HG02610 (cell line): ENCODE results near the gene FAM219B.
"Not testable (repeated sequence)": the region's sequence is repeated elsewhere in the genome, so short reads cannot be mapped to it uniquely, and the experiment has no call there.

ENCODE experiments used
- ATAC-seq: cut with Tn5 transposase; IDR thresholded peaks from one replicate; pipeline ENCODE4 v1.9.1; 2021; ENCODE audit warnings: mild to moderate bottlenecking, moderate library complexity; ENCODE audit not compliant: unreplicated experiment

Gene FAM219B

GRCh38 chr15:74904190-74904805, 2.4 kb downstream of the FAM219B start:
- no peak for ATAC-seq

GRCh38 chr15:74903676-74904075, 3.0 kb downstream of the FAM219B start:
- ATAC-seq: no peak

GRCh38 chr15:74902295-74903075, 4.2 kb downstream of the FAM219B start:
- ATAC-seq: no peak

GRCh38 chr15:74901612-74902063, 5.0 kb downstream of the FAM219B start:
- no peak for ATAC-seq

GRCh38 chr15:74897300-74897701, 9.3 kb downstream of the FAM219B start:
- ATAC-seq: no peak

GRCh38 chr15:74896316-74896715, 10.3 kb downstream of the FAM219B start:
- no peak for ATAC-seq

GRCh38 chr15:74895830-74896229, 10.8 kb downstream of the FAM219B start:
- ATAC-seq: no peak

- not testable (repeated sequence) for ATAC-seq
Measured at GRCh38 chr15:74894383-74894782, 12.3 kb downstream of the FAM219B start.

GRCh38 chr15:74893627-74894026, 13.0 kb downstream of the FAM219B start:
- ATAC-seq: no peak

GRCh38 chr15:74892931-74893330, 13.7 kb downstream of the FAM219B start:
- ATAC-seq: no peak

GRCh38 chr15:74892313-74892712, 14.3 kb downstream of the FAM219B start:
- no peak for ATAC-seq

GRCh38 chr15:74891469-74891868, 15.2 kb downstream of the FAM219B start:
- no peak for ATAC-seq

GRCh38 chr15:74890665-74890960, 16.0 kb downstream of the FAM219B start:
- no peak for ATAC-seq

GRCh38 chr15:74889883-74890664, 16.6 kb downstream of the FAM219B start, which contains the start of gene MPI:
TSS of gene MPI (plus strand) at chr15:74890042. CDS start at chr15:74890074, 32 bp downstream.
- peak; percentile 86 for ATAC-seq

- ATAC-seq: peak; percentile 10
Measured at GRCh38 chr15:74889390-74889882, 17.2 kb downstream of the FAM219B start.

GRCh38 chr15:74888716-74889115, 17.9 kb downstream of the FAM219B start:
- no peak for ATAC-seq

- not testable (repeated sequence) for ATAC-seq
Measured at GRCh38 chr15:74887537-74888193, 19.0 kb downstream of the FAM219B start.

GRCh38 chr15:74885461-74885860, 21.2 kb downstream of the FAM219B start:
- no peak for ATAC-seq

GRCh38 chr15:74884428-74885223, 22.0 kb downstream of the FAM219B start:
- no peak for ATAC-seq

- no peak for ATAC-seq
Measured at GRCh38 chr15:74882528-74882927, 24.1 kb downstream of the FAM219B start.
